Erythroblast (primary cell): ENCODE measurements around the gene ADAMTS16.

Experiments used
- DNase-seq, 2 experiments: peaks; one replicate each; lab custom pipeline; 2025; lab: John Stamatoyannopoulos, UW
- GATA1 ChIP-seq: IDR thresholded peaks from 2 replicates; pipeline ENCODE4 v1.6.1; 2011; ENCODE audit warnings: low read depth, mild to moderate bottlenecking, control low read depth, low read length, moderate library complexity
- POLR2A ChIP-seq: IDR thresholded peaks from 2 replicates; pipeline ENCODE4 v1.6.1; 2011; ENCODE audit warnings: mild to moderate bottlenecking, low read length

ADAMTS16 gene

GRCh38 chr5:5318426-5319190 is 178.5 kb downstream of the ADAMTS16 start:
- no peak for DNase-seq
- TF ChIP-seq POLR2A (no peak), GATA1 (no peak)

DNA sequence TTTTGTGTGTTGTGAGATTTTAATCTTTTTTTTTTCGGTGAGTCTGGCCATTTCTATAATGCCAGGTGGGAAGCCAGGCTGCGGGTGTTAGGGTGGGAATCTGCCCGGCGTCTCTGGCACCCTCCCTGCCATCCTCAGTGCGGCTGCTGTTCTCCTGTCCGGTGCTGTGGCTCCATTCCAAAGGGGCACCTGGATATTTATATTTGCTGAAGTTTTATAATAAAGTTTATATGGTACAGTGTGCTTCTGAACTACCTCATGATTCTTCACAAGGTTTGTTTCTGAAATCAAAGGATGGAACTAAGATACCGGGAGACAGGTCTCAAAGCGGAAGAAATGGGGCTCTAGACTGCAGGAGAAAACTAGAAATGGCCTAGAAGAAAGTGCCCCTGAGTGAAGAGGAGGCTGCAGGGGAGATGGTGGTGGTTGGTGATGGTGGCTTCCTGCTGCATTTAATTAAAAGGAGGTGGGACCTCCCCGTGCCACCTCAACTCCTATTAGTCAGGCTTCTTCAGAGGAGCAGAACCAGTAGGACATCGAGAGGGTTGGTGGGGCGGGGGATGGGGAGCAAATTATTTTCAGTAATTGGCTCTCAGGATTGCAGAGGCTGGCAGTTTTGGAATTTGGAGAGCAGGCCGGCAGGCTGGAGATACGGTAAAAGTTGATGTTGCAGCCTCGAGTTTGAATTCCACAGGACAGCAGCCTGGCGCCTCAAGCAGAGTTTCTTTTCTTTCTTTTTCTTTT is 180.1 kb downstream of the ADAMTS16 start:
- no peak for DNase-seq
- TF ChIP-seq POLR2A (no peak), GATA1 (no peak)

DNA sequence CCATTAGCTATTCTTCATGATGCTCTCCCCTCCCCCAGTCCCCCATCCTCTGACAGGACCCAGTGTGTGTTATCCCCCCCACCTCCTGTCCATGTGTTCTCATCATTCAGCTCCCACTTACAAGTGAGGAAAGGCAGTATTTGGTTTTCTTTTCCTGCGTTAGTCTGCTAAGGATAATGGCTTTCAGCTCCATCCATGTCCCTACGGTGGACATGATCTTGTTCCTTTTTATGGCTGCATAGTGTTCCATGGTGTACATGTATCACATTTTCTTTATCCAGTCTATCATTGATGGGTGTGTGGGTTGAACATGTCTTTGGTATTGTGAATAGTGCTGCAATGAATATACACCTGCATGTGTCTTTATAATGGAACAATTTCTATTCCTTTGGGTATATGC is 181.0 kb downstream of the ADAMTS16 start:
- TF ChIP-seq GATA1: no peak
- no peak for TF ChIP-seq POLR2A
- no peak for DNase-seq

DNA sequence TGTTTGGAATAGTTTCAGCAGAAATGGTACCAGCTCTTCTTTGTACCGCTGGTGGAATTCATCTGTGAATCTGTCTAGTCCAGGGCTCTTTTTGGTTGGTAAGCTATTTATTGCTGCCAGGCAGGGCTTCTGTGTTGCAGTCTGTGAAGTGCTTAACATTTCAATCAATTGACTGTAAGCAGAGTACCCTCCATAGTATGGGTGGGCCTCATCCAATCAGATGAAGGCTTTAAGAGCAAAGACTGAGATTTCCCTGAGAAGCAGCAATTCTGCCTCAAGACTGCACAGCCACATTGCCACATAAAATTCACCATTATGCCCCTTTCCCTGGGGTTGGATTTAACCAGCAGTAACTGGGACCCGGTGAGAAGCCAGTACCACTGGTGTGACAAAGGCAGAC is 183.4 kb downstream of the ADAMTS16 start:
- TF ChIP-seq POLR2A (no peak), GATA1 (no peak)

GRCh38 chr5:5326115-5326758 is 186.1 kb downstream of the ADAMTS16 start:
- DNase-seq: no peak
- TF ChIP-seq POLR2A: no peak

More for the DNA sequence above, 183.4 kb downstream of the ADAMTS16 start:
- no peak for DNase-seq

GRCh38 chr5:5327126-5327525 is 187.0 kb downstream of the ADAMTS16 start:
- no peak for TF ChIP-seq GATA1
- no peak for TF ChIP-seq POLR2A
- DNase-seq: no peak

- no peak for DNase-seq
- TF ChIP-seq POLR2A: no peak
- no peak for TF ChIP-seq GATA1
Observed at GRCh38 chr5:5330728-5331452, 190.8 kb downstream of the ADAMTS16 start.

DNA sequence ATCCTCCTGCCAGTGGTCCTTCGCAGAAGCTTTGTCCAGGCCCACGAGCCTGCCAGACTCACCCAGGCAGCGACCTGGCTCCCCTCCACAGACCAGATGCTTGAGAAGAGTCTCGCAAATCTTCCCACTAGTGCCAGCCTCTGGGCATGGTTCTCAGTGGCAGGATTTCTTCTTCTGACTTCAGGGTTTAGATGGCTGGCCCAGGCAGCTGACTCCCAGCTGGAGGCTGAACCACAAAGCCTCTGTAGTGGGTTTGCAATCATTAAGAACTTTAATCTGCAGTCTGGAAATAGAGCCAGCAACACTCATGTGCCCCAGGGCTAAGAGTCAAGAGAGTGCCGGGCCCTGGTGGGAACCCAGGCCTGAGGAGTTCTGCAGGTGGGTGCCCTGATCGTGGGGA is 191.7 kb downstream of the ADAMTS16 start:
- TF ChIP-seq POLR2A: no peak
- no peak for TF ChIP-seq GATA1

GRCh38 chr5:5332287-5332686 is 192.2 kb downstream of the ADAMTS16 start:
- TF ChIP-seq GATA1: no peak
- no peak for DNase-seq

More for the DNA sequence above, 191.7 kb downstream of the ADAMTS16 start:
- DNase-seq: no peak

GRCh38 chr5:5335107-5335506 is 195.0 kb downstream of the ADAMTS16 start:
- no peak for DNase-seq
- no peak for TF ChIP-seq POLR2A
- TF ChIP-seq GATA1: no peak

- TF ChIP-seq GATA1 (no peak), POLR2A (no peak)
- no peak for DNase-seq
Observed at GRCh38 chr5:5335700-5336264, 195.7 kb downstream of the ADAMTS16 start.

DNA sequence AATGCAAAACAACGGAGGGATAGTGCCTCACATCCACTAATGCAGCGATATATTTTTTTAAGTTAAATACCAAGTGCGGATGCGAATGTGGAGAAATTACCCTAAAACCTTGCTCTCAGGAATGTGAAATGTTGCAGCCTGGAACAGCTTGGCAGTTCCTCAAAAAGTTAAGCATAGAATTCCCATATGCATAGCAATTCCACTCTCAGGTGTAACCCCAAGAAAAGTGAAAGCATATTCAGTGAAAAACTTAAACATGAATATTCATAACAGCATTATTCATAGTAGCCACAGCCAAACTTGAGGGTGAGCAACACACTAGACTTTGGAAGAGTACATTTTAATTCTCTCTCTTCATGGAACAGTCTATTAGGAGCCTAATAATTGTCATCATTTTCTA is 199.1 kb downstream of the ADAMTS16 start:
- DNase-seq: no peak
- no peak for TF ChIP-seq GATA1
- TF ChIP-seq POLR2A: no peak

- peak in 1 of 2 experiments; percentile 1 for DNase-seq
- no peak for TF ChIP-seq GATA1
- no peak for TF ChIP-seq POLR2A
Observed at GRCh38 chr5:5340206-5340729, 200.1 kb downstream of the ADAMTS16 start.
